MCF 10A (cell line): ENCODE data around the gene AQR. TPM values are rescaled to one million over a fixed set of nuclear protein-coding genes. Genes with fewer than 3 reads are reported as not detected.

ENCODE experiments used
- BruUV-seq: library from RNA; stranded (reverse); fragments of 400-500 nt; replicated peaks from 2 replicates; lab custom pipeline; 2021; lab: Mats Ljungman, UMichigan
- CTCF ChIA-PET: fragments of 300-600 bp; sonication (Branson Sonifier 250); formaldehyde crosslinking; extraction: SDS; loops from one replicate; lab custom pipeline; 2021; ENCODE audit warnings: antibody characterized with exemption, inconsistent platforms; lab: Yijun Ruan, JAX
- POLR2A ChIA-PET: fragments of 300-600, 350-650 bp; sonication (Branson Sonifier 250); formaldehyde crosslinking; extraction: SDS; loops from one replicate; lab custom pipeline; 2020; ENCODE audit warnings: antibody characterized with exemption, inconsistent platforms; lab: Yijun Ruan, JAX
- DNase-seq: peaks from one replicate; pipeline ENCODE4 v3.0.0-alpha.2; 2018; ENCODE audit not compliant: unreplicated experiment
- H3K27ac Mint-ChIP-seq: one replicate; pipeline ENCODE4 v1.8.0; 2022; ENCODE audit warnings: mild to moderate bottlenecking, low read depth, mixed read lengths; ENCODE audit not compliant: unreplicated experiment
- H3K27me3 Mint-ChIP-seq: one replicate; pipeline ENCODE4 v1.8.0; 2022; ENCODE audit warnings: mixed read lengths; ENCODE audit not compliant: insufficient read depth, unreplicated experiment
- H3K36me3 Mint-ChIP-seq: one replicate; pipeline ENCODE4 v1.8.0; 2022; ENCODE audit warnings: mild to moderate bottlenecking, moderate library complexity, mixed read lengths; ENCODE audit not compliant: insufficient read depth, unreplicated experiment
- H3K4me1 Mint-ChIP-seq: one replicate; pipeline ENCODE4 v1.8.0; 2022; ENCODE audit warnings: mixed read lengths; ENCODE audit not compliant: insufficient read depth, unreplicated experiment
- H3K4me3 Mint-ChIP-seq: one replicate; pipeline ENCODE4 v1.8.0; 2022; ENCODE audit warnings: mild to moderate bottlenecking, moderate library complexity, mixed read lengths; ENCODE audit not compliant: unreplicated experiment
- H3K9me3 Mint-ChIP-seq: one replicate; pipeline ENCODE4 v1.8.0; 2022; ENCODE audit warnings: mixed read lengths; ENCODE audit not compliant: unreplicated experiment
- CTCF ChIP-seq: fragments of 200-600 bp; IDR thresholded peaks from one replicate; pipeline ENCODE4 v1.8.0; 2022; ENCODE audit warnings: antibody characterized with exemption, mild to moderate bottlenecking; ENCODE audit not compliant: unreplicated experiment
- intact Hi-C: fragments of 100-400 bp; cut with micrococcal nuclease; formaldehyde crosslinking; loops from 2 replicates; pipeline ENCODE4 v1.14.1; 2022
- total RNA-seq: library from RNA; stranded (reverse); gene quantifications from 2 replicates; pipeline ENCODE4 v1.2.3, GENCODE V29; 2022

AQR gene
- total RNA-seq, 1 experiment from 2014 or later, result 26.5 TPM

DNA sequence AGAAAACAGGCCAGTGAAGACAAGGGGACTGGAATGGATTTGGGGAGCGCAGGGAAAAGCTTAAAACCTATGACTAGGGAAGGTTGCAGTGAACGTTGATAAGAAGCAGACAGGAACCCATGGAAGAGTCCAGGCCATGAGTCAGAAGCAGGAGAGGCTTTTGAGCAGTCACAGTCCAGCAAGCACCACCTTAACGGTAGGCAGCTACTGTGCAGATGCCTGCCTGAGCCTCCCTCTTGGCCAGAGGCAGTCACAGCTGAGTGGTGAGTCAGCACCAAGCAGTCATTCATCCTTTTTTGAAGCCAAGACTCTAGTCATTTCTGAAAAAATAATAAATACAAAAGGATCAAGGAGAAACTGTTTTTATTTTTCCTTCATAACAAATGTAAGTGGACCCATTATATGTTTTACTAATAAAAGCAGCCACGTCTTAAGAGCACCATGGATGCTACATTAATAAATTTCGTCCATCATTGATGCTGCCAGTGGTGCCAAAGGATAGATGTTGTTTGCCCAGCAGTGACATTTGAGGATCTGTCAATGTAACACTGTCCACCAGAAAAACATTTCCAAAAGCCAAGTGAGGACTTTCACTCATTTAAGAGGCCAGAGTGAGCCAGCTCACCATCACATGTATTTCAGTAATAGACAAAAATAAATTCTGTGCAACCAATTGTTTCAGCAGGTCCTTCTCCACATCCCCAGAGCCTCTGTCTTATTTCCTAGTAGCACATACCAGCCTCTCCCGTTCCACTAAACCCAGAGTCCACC, 132.1 kb downstream of the AQR start:
- no TSS peak for BruUV-seq
- no peak overlapping the region for H3K27ac Mint-ChIP-seq
- peak; percentile 84 for DNase-seq
- no peak for TF ChIP-seq CTCF
- intact Hi-C loops, result loop anchor here (1.0 kb wide), 1 partner anchor 27 kb away; no protein-coding TSS in a partner anchor
- CTCF ChIA-PET, result interaction anchor here (0.7 to 1.2 kb wide), 5 partner anchors 8 to 83 kb away, joined by 3 to 4 read pairs (median 3); no protein-coding TSS in a partner anchor
- no peaks in the 10 kb centered on the region for H3K4me1 Mint-ChIP-seq
- H3K36me3 Mint-ChIP-seq, result peaks cover 6% of the 10 kb centered on the region
- H3K27me3 Mint-ChIP-seq, result no peaks in the 10 kb centered on the region
- H3K9me3 Mint-ChIP-seq, result peaks cover 6% of the 10 kb centered on the region
- POLR2A ChIA-PET, result interaction anchor here (0.6 to 1.4 kb wide), 4 partner anchors 9 to 75 kb away, joined by 3 to 7 read pairs (median 4); no protein-coding TSS in a partner anchor
- H3K4me3 Mint-ChIP-seq, result no peak overlapping the region

DNA sequence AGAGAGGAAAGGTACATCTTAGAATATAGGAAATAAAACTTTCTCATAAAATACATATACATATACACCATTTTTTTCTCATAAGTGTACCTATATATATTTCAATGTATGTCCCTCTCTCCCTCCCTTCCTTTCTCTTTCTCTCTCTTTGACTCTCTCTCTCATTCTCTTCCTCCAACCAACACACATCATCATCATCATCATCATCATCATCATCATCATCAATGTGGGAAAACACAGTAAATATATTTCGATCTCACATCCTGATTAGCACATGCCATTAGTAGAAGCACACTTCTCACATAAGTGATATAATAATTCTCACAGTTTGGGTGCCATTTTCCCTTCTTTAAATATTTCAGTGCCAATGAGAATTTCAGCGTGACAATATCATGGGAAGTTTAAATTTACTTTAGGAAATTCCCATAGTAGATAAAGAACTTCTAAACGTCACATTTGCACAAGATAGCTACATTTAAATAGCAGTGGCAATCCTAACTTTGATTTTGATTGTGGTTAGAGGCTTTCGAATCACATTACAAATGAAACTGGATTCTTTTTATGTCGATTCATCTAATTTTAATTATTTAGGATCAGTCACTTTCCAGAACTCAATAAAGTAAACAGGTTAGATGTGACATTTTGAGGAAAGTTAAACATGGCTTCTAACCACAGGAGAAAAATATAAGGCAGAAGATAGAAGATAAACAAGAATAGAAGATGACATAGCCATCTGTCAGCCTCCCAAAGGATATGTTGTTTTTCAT, 141.2 kb downstream of the AQR start:
- BruUV-seq, result no TSS peak
- CTCF ChIA-PET, result interaction anchor here (1.2 kb wide), 1 partner anchor 9 kb away, joined by 4 read pairs; no protein-coding TSS in a partner anchor
- intact Hi-C loops, result no loop called here

GRCh38 chr15:34821831-34822230, 147.7 kb downstream of the AQR start:
- Mint-ChIP-seq H3K9me3 (peaks cover 6% of the 10 kb centered on the region), H3K36me3 (no peaks in the 10 kb centered on the region), H3K4me3 (no peak overlapping the region), H3K27ac (no peak overlapping the region), H3K4me1 (no peaks in the 10 kb centered on the region), H3K27me3 (no peaks in the 10 kb centered on the region)
- no peak for DNase-seq
- no peak for TF ChIP-seq CTCF
- ChIA-PET CTCF (interaction anchor here (0.6 kb wide), 2 partner anchors 96 to 98 kb away, joined by 3 read pairs; no protein-coding TSS in a partner anchor), POLR2A (no interaction called here)
- intact Hi-C loops, result no loop called here
- no TSS peak for BruUV-seq

More for the DNA sequence above, 141.2 kb downstream of the AQR start:
- Mint-ChIP-seq H3K4me1 (no peaks in the 10 kb centered on the region), H3K27ac (no peak overlapping the region), H3K27me3 (no peaks in the 10 kb centered on the region), H3K36me3 (no peaks in the 10 kb centered on the region), H3K9me3 (no peaks in the 10 kb centered on the region), H3K4me3 (no peak overlapping the region)
- no peak for TF ChIP-seq CTCF
- POLR2A ChIA-PET, result no interaction called here
- no peak for DNase-seq

DNA sequence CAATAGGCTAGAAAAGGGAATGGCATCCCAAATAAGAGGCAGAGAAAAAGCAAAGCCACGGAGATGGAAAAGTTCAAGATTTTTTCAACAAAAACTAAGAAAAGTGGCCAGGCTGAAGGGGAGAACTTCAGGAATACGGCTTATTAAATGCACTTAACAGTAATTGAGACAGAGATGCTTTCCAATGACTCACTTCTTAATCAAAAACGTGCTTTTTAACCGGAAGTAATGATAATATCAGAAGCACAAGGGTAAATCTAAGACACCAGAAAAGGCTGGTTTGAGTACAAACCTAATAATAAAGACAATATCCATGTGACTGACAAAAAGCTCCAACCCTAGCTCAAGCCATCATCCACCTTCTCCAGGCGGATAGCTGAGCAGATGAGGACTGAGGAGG, 149.4 kb downstream of the AQR start:
- BruUV-seq, result no TSS peak
- CTCF ChIA-PET, result interaction anchor here (0.5 to 0.6 kb wide), 2 partner anchors 11 to 15 kb away, joined by 3 read pairs; no protein-coding TSS in a partner anchor
- no peaks in the 10 kb centered on the region for H3K36me3 Mint-ChIP-seq
- POLR2A ChIA-PET, result no interaction called here
- TF ChIP-seq CTCF, result no peak
- H3K4me1 Mint-ChIP-seq, result no peaks in the 10 kb centered on the region
- no peak overlapping the region for H3K27ac Mint-ChIP-seq
- H3K4me3 Mint-ChIP-seq, result no peak overlapping the region
- intact Hi-C loops, result no loop called here
- H3K27me3 Mint-ChIP-seq, result no peaks in the 10 kb centered on the region
- peaks cover 6% of the 10 kb centered on the region for H3K9me3 Mint-ChIP-seq
- no peak for DNase-seq
